Vagina (tissue), 2 donors: Measurements from ENCODE around the gene LDLRAD3.

Experiments used
- CTCF ChIP-seq, 3 experiments: fragments of 450-650 bp in 2 of 3; fragments of 200-600 bp in 1 of 3; sonication (generic) in 1 of 3; IDR thresholded peaks; one replicate each; pipeline ENCODE4 v1.5.1; 2017 to 2019; ENCODE audit warnings: antibody characterized with exemption in 3 of 3, mild to moderate bottlenecking in 2 of 3, moderate library complexity in 2 of 3
- POLR2A ChIP-seq, 2 donors: fragments of 450-650 bp; IDR thresholded peaks; one replicate each; pipeline ENCODE4 v1.6.1; 2017; ENCODE audit warnings: antibody characterized with exemption in 2 of 2, mild to moderate bottlenecking in 2 of 2, moderate library complexity in 2 of 2

DNA sequence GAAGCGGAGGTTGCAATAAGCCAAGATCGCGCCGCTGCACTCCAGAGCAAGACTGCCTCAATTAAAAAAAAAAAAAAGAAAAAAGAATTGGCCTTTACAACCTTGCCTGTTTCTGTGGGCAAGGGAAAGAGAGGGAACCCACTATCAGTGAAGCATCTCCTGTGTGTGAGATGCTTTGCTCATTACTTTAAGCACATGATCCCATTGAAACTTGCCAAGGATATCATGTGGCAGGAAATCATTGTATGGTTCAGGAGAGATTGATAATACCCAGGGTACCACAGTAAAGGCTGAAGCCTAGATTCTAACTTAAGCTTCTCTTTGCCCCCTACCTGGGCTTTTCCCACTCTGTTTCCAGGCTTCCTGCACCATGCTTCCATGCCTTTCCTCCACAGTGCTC is 3.6 kb downstream of the LDLRAD3 start:
- TF ChIP-seq CTCF (IDR thresholded peaks at IDR 0.05) (no peak), POLR2A (IDR thresholded peaks at IDR 0.05) (no peak)
